ENCODE results near the gene LMNA.
"Not testable (repeated sequence)": the region's sequence is repeated elsewhere in the genome, so short reads cannot be mapped to it uniquely, and the experiment has no call there.

LMNA gene

DNA sequence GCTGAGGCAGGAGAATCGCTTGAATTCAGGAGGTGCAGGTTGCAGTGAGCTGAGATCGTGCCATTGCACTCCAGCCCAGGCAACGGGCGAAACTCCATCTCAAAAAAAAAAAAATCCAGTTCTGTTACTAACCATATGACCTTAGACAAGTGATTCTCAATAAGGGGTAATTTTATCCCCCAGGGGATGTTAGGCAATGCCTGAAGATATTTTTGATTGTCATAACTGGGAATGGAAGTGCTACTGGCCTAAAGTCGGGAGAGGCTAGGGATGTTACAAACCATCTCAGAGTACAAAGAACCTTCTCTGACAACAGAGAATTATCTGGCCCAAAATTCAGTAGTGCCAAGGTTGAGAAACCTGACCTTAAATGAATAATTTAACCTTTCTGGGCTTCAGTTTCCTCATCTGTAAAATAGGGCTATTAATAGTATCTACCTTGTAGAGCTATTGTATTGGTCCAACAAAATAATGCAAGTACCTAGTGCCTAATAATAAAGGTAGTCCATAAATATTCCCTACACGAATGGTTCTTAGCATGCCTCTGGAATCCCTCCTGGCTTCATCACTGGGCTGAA, 5.8 kb upstream of the LMNA start:
- ATAC-seq (no peak), DNase-seq (ENCODE audit: low spot score in 2 of 2) (no peak)
- Mint-ChIP-seq H3K4me3 (peak overlapping the region; percentile 83), H3K9me3 (no peaks in the 10 kb centered on the region), H3K27ac (peak overlapping the region; percentile 99), H3K4me1 (peaks cover 77% of the 10 kb centered on the region), H3K36me3 (peaks cover 33% of the 10 kb centered on the region)

DNA sequence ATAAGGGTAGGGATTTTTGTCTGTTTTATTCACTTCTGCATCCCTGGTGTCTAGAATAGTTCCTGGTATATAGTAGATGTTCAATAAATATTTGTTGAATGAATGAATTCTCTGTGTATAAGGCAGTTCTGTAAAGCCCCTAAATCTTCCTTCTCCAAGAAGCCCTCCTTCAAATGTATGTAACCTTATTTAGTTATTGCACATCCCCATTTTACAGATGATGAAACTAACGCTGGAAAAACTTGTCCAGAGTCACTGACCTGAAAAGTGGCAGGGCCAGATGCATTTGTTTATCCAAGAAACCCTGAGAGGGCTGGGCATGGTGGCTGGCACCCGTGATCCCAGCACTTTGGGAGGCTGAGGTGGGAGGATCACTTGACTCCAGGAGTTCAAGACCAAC, 4.3 kb upstream of the LMNA start:
- H3K4me1 Mint-ChIP-seq, result peaks cover 70% of the 10 kb centered on the region
- no peak overlapping the region for H3K4me3 Mint-ChIP-seq
- ATAC-seq, result no peak
- H3K36me3 Mint-ChIP-seq, result peaks cover 37% of the 10 kb centered on the region
- DNase-seq (ENCODE audit: low spot score in 2 of 2), result no peak
- H3K9me3 Mint-ChIP-seq, result no peaks in the 10 kb centered on the region
- no peak overlapping the region for H3K27ac Mint-ChIP-seq

DNA sequence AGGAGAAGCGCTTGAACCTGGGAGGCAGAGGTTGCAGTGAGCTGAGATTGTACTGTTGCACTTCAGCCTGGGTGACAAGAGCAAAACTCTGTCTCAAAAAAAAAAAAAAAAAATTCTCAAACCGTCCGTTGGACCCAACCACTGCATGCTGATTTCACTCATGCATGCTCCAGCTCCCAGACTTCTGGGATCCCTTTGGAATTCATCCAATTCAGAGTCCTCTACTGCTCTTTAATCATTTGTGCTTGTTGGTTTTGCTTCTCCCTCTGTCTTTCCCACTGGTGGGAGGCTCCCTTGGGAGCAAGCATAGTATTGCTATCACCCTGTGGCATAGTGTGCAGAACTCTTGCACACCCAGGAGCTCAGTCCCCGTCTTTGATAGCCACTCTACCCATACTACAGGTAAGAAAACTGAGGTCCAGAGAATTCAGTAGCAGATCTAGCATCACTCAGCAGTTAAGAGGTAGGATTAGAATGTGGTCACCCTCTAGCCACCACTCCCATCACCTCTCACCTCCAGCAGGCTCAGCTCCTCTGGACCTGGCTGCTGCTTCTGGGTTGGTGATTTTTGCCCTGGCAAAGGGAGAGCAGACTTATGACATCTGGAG, 3.1 kb upstream of the LMNA start:
- Mint-ChIP-seq H3K36me3 (peaks cover 38% of the 10 kb centered on the region), H3K9me3 (no peaks in the 10 kb centered on the region), H3K27ac (peak overlapping the region; percentile 94), H3K4me3 (no peak overlapping the region), H3K4me1 (peaks cover 63% of the 10 kb centered on the region)
- DNase-seq (ENCODE audit: low spot score in 2 of 2), result no peak
- no peak for ATAC-seq

DNA sequence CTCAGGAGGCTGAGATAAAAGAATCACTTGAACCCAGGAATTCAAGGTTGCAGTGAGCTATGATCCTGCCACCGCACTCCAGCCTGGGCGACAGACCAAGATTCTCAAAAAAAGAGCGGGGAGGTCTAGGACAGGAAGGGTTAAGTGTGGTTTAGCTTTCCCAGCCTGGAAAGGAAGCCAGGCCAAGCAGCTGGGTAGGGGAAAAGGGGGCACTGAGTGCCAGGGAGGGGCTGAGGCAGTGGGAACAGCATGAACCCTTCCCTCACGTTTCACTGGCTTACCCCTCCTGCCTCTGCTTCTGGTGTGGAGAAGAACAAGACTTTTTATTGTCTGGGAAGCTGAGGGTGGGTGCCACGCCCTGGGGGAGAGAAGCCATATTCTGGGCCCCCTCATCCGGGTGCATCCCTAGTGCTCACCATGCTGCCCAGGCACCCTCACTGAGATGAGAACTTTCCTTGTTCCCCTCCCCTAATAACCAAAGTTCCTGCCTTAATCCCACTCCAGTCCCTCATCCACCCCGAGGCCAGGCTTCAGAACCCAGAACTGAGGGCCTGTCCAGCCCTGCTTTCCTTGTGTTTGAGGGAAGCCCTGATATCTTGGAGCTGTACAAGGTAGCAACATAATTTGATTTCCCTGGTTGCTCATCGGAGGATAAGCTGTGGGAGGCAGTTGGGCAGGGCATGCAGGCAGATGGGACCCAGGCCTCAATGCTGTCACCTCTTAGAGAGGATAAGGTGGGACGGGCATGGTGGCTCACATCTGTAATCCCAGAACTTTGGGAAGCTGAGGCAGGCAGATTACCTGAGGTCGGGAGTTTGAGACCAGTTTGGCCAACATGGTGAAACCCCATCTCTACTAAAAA, 2.0 kb upstream of the LMNA start:
- ATAC-seq, result no peak
- Mint-ChIP-seq H3K9me3 (no peaks in the 10 kb centered on the region), H3K4me1 (peaks cover 55% of the 10 kb centered on the region), H3K27ac (peak overlapping the region; percentile 94), H3K36me3 (peaks cover 43% of the 10 kb centered on the region), H3K4me3 (peak overlapping the region; percentile 91)
- DNase-seq (ENCODE audit: low spot score in 2 of 2), result no peak

DNA sequence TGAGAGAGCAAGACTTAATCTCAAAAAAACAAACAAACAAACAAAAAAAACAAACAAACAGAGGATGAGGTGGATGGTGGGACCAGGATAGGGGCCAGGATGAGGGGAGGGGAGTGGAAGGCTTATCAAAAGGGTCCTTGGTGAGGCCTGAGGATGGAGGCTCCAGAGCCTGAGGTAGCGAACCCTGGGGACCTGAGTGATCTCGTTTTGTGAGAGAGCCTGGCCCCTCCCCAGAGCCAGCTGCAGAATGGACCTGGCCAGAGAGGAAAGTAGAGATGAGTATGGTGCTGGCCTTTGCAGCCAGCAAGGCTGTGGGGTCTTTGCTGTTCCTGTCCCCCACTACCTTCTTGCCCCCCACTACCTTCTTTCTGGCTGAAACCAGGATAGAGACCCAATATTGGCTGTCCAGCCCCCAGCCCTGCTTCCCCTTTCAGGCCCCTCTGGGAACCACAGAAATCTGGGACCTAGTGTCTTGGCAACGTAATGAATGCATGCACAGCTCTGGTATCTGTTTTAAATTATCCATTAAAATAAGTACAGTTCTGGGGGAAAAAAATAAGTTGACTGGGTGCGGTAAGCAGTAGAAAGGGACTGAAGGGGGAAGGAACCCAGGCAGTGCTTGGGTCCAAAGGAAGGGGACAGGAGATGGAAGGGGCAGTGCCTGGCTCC, 1.1 kb upstream of the LMNA start:
- no peak for ATAC-seq
- peaks cover 52% of the 10 kb centered on the region for H3K36me3 Mint-ChIP-seq
- H3K9me3 Mint-ChIP-seq, result no peaks in the 10 kb centered on the region
- peak overlapping the region; percentile 94 for H3K27ac Mint-ChIP-seq
- H3K4me1 Mint-ChIP-seq, result peaks cover 56% of the 10 kb centered on the region
- H3K4me3 Mint-ChIP-seq, result peak overlapping the region; percentile 91
- no peak for DNase-seq (ENCODE audit: low spot score in 2 of 2)

DNA sequence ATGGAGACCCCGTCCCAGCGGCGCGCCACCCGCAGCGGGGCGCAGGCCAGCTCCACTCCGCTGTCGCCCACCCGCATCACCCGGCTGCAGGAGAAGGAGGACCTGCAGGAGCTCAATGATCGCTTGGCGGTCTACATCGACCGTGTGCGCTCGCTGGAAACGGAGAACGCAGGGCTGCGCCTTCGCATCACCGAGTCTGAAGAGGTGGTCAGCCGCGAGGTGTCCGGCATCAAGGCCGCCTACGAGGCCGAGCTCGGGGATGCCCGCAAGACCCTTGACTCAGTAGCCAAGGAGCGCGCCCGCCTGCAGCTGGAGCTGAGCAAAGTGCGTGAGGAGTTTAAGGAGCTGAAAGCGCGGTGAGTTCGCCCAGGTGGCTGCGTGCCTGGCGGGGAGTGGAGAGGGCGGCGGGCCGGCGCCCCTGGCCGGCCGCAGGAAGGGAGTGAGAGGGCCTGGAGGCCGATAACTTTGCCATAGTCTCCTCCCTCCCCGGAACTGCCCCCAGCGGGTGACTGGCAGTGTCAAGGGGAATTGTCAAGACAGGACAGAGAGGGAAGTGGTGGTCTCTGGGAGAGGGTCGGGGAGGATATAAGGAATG, 505 bp downstream of the LMNA start:
- Mint-ChIP-seq H3K9me3 (no peaks in the 10 kb centered on the region), H3K36me3 (peaks cover 68% of the 10 kb centered on the region), H3K4me3 (peak overlapping the region; percentile 91), H3K4me1 (peaks cover 59% of the 10 kb centered on the region), H3K27ac (peak overlapping the region; percentile 94)
- DNase-seq (ENCODE audit: low spot score in 2 of 2) (peak in 1 of 2 donors; percentile 73), ATAC-seq (peak; percentile 0)

DNA sequence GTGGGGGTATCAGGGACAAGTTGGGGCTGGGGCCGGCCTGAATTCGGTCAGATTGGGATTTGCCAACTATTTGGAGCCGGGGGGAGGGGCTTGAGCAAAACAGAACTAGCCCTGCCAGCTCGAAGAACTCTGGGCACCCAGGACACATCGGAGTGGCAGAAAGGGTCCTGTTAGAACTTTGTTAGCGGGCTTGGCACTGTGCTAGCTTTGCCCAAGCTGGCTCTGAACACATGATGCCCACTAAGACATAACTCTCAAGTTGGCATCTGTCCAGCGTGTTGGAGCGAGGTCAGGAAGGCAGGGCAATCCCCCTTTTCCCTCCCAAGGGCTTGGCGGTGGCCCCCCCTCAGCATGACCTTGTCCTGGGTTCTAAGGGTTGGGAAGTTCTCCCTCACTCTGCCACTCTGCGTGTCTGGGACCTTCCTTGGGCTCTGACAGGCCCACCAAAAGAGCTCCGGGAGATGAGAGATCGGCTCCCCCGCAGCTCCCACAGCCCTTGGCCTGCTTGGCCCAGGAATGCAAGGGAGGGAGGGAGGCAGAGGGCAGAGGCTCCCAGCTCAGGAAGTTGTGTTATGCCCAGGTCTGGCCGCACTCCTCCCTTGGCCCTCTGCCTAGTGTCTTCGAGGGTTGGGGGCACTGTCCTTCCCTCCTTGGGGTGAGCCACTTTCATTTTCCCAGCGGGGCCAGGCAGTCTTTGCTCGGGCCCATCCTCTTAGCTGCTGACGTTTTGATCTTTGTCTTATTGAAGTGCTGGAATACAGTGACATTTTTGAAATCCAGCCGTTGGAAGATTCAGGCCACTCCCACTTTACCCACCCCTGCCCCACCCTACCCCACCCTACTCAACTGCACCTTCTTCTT, 1.2 kb downstream of the LMNA start:
- peaks cover 63% of the 10 kb centered on the region for H3K4me1 Mint-ChIP-seq
- DNase-seq (ENCODE audit: low spot score in 2 of 2), result no peak
- H3K4me3 Mint-ChIP-seq, result peak overlapping the region; percentile 91
- peaks cover 75% of the 10 kb centered on the region for H3K36me3 Mint-ChIP-seq
- H3K9me3 Mint-ChIP-seq, result no peaks in the 10 kb centered on the region
- H3K27ac Mint-ChIP-seq, result peak overlapping the region; percentile 94
- no peak for ATAC-seq

DNA sequence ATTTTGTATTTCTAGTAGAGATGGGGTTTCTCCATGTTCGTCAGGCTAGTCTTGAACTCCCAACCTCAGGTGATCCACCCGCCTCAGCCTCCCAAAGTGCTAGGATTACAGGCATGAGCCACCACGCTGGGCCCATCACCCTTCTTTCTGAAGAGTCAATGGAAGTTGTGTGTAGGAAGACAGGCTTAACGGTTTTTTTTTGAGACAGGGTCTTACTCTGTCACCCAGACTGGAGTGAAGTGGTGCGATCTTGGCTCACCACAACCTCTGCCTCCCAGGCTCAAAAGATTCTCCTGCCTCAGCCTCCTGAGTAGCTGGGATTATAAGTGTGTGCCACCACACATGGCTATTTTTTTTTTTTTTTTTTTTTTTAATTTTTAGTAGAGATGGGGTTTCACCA, 2.2 kb downstream of the LMNA start:
- H3K27ac Mint-ChIP-seq, result peak overlapping the region; percentile 94
- not testable (repeated sequence) for DNase-seq (ENCODE audit: low spot score in 2 of 2); ATAC-seq; H3K9me3 Mint-ChIP-seq
- H3K4me1 Mint-ChIP-seq, result peaks cover 57% of the 10 kb centered on the region
- peak overlapping the region; percentile 91 for H3K4me3 Mint-ChIP-seq
- H3K36me3 Mint-ChIP-seq, result peaks cover 85% of the 10 kb centered on the region

DNA sequence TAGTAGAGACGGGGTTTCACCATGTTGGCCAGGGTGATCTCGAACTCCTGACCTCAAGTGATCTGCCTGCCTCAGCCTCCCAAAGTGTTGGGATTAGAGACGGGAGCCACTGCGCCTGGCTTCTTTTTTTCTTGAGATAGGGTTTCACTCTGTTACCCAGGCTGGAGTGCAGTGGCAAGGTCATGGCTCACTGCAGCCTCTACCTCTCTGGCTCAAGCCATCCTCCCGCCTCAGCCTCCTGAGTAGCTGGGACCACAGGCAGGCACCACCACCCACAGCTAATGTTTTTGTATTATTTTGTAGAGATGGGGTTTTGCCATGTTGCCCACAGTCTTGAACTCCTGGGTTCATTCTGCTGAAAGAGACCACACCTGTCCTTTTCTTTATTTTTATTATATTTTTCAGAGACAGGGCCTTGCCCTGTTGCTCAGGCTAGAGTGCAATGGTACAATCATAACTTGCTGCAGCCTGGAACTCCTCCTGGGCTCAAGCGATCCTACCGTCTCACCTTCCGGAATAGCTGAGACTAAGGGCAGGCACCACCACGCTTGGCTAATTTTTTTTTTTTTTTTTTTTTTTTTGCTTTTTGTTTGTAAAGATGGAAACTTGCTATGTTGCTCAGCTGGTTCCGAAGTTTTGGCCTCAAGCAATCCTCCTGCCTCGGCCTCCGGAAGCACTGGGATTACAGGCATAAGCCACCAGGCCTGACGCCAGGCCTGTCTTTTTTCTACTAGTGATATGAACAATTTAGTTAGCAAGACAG, 3.1 kb downstream of the LMNA start:
- DNase-seq (ENCODE audit: low spot score in 2 of 2), result no peak
- peak overlapping the region; percentile 91 for H3K4me3 Mint-ChIP-seq

DNA sequence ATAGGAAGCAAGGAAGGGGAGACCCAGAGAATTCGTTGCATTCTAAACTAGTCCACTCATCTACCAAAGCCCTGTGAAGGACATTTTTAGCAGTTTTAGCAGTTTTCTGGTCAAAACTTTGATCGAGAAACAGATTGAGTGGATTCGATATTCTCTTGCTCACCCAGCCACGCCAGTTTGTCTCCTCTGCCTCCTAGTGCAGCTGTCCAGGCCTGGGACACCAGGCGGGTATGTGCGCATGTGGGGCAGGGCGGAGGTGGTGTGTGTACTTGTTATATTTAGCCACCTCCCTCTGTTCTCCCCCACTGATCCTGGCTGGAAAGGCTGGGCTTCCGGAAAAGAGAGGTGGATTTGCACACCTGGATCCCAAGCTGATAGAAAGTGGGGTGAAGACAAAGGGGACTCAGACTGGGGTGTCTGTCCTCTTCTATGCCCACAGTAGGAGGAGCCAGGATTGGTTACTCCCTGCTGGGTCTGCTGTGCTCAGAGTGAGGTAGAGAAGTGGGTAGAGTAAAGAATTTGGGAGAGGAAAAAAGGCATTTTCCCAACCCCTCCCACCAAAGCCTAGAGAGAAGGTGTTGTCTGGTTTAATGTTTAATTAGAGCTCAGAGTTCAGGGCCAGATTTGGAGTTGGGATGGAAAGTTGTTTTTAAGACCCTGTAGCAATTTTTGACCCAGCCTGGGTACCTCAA, 3.8 kb downstream of the LMNA start:
- ATAC-seq (no peak), DNase-seq (ENCODE audit: low spot score in 2 of 2) (no peak)
- peaks cover 59% of the 10 kb centered on the region for H3K4me1 Mint-ChIP-seq
- peaks cover 97% of the 10 kb centered on the region for H3K36me3 Mint-ChIP-seq
- peak overlapping the region; percentile 91 for H3K4me3 Mint-ChIP-seq
- H3K9me3 Mint-ChIP-seq, result no peaks in the 10 kb centered on the region
- no peak overlapping the region for H3K27ac Mint-ChIP-seq

More for the DNA sequence above, 3.1 kb downstream of the LMNA start:
- Mint-ChIP-seq H3K36me3 (peaks cover 92% of the 10 kb centered on the region), H3K9me3 (no peaks in the 10 kb centered on the region), H3K4me1 (peaks cover 59% of the 10 kb centered on the region), H3K27ac (no peak overlapping the region)
- no peak for ATAC-seq

DNA sequence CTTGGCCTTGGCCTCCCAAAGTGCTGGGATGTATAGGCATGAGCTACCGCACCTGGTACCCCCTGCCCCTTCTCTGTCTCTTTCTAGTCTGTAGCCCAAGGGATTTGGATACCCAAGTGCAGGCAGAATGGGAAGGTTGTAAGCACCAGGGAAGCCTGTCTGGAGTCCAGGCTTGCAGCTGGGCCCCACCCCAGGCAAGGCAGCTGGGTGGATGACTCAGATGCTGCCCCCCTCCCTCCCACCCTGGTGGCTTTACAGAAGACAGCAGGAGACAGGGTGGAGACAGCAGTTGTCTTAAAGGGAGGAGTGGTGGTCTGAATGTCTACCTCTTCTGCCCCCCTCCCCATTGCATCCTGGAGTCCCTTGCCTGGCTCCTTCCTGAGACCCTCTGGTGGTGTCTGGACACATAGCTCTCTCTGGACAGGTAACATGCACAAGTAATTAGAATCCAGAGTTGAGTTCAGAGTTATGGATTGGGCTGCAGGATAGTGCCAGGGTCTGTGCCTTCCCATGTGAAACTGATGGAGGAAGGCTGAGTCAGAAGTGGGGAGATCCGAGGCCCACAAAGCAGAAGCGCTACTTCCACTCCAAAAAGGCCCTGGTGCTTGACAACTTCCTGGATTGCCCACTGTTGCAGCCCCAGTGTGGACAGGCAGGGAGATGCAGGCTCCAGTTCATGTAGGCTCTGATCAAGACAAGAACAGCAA, 5.1 kb downstream of the LMNA start:
- Mint-ChIP-seq H3K36me3 (peaks cover 90% of the 10 kb centered on the region), H3K4me1 (peaks cover 60% of the 10 kb centered on the region), H3K9me3 (no peaks in the 10 kb centered on the region), H3K4me3 (peak overlapping the region; percentile 91), H3K27ac (peak overlapping the region; percentile 61)
- DNase-seq (ENCODE audit: low spot score in 2 of 2) (no peak), ATAC-seq (peak; percentile 11)

DNA sequence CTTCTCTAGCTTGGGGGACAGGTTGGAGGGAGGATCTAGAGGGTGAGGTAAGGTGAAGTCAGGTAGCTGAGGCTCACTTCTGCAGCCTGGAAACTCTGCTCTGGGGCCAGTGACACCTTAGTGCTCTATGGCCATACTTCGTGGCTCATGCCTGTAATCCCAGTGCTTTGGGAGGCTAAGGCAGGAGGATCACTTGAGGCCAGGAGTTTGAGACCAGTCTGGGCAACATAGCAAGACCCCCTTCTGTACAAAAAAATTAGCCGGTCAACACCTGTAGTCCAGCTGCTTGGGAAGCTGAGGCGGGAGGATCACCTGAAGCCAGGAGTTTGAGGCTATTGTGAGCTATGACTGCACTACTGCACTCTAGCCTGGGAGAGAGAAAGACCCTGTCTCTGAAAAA, 5.8 kb downstream of the LMNA start:
- no peak for ATAC-seq
- Mint-ChIP-seq H3K4me1 (peaks cover 67% of the 10 kb centered on the region), H3K27ac (peak overlapping the region; percentile 61), H3K9me3 (no peaks in the 10 kb centered on the region), H3K4me3 (peak overlapping the region; percentile 91), H3K36me3 (peaks cover 90% of the 10 kb centered on the region)
- DNase-seq (ENCODE audit: low spot score in 2 of 2), result no peak

DNA sequence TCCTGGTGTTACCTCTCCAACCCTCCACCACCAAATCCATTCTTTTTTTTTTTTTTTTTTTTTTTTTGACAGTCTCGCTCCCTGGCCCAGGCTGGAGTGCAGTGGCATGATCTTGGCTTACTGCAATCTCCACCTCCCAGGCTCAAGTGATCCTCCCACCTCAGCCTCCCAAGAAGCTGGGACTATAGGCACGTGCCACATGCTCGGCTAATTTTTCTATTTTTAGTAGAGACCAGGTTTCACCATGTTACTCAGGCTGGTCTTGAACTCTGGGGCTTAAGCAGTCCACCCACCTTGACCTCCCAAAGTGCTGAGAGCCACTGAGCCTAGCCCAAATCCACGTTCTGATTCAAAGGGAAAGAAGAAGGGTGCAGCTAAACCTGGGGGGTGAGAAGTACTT, 6.5 kb downstream of the LMNA start:
- H3K4me1 Mint-ChIP-seq, result peaks cover 71% of the 10 kb centered on the region
- ATAC-seq; H3K4me3 Mint-ChIP-seq; H3K9me3 Mint-ChIP-seq; DNase-seq (ENCODE audit: low spot score in 2 of 2): not testable (repeated sequence)
- peak overlapping the region; percentile 73 for H3K27ac Mint-ChIP-seq
- peaks cover 88% of the 10 kb centered on the region for H3K36me3 Mint-ChIP-seq

All from stimulated activated effector memory CD8-positive, alpha-beta T cell treated with anti-CD3 and anti-CD28 coated beads, Interleukin-12 subunit alpha, Interleukin-12 subunit beta, amount 100 ng/mL, for 72 hours (primary cell).